ENCODE data around the gene ARHGAP29. TPM values are rescaled to one million over a fixed set of nuclear protein-coding genes. Genes with fewer than 3 reads are reported as not detected.

The ARHGAP29 gene, protein sequence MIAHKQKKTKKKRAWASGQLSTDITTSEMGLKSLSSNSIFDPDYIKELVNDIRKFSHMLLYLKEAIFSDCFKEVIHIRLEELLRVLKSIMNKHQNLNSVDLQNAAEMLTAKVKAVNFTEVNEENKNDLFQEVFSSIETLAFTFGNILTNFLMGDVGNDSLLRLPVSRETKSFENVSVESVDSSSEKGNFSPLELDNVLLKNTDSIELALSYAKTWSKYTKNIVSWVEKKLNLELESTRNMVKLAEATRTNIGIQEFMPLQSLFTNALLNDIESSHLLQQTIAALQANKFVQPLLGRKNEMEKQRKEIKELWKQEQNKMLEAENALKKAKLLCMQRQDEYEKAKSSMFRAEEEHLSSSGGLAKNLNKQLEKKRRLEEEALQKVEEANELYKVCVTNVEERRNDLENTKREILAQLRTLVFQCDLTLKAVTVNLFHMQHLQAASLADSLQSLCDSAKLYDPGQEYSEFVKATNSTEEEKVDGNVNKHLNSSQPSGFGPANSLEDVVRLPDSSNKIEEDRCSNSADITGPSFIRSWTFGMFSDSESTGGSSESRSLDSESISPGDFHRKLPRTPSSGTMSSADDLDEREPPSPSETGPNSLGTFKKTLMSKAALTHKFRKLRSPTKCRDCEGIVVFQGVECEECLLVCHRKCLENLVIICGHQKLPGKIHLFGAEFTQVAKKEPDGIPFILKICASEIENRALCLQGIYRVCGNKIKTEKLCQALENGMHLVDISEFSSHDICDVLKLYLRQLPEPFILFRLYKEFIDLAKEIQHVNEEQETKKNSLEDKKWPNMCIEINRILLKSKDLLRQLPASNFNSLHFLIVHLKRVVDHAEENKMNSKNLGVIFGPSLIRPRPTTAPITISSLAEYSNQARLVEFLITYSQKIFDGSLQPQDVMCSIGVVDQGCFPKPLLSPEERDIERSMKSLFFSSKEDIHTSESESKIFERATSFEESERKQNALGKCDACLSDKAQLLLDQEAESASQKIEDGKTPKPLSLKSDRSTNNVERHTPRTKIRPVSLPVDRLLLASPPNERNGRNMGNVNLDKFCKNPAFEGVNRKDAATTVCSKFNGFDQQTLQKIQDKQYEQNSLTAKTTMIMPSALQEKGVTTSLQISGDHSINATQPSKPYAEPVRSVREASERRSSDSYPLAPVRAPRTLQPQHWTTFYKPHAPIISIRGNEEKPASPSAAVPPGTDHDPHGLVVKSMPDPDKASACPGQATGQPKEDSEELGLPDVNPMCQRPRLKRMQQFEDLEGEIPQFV
- 36.7 and 84.1 TPM in 2 replicates for total RNA-seq

GRCh38 chr1:94237291-94238226, at the start of gene ARHGAP29:
Gene ARHGAP29, minus strand, starts transcription at chr1:94237584. Its CDS starts 5,973 bp downstream, at chr1:94231611.

Other genes with a start within 250 kb of the ARHGAP29 start
- gene ABCA4, start 116.4 kb downstream of the ARHGAP29 start, total RNA-seq = 0.17 TPM in 1 of 2 replicates, not detected in the other
- gene ABCD3, start 180.8 kb upstream of the ARHGAP29 start, total RNA-seq = 39.7 and 43.3 TPM in 2 replicates

Measured in smooth muscle cell of trachea (primary cell).